Psoas muscle (tissue), 8 donors: ENCODE results near the gene CCRL2. TPM values are rescaled to one million over a fixed set of nuclear protein-coding genes. Genes with fewer than 3 reads are reported as not detected.
A peak's percentile ranks its signal among the peaks of the same experiment; 100 is the strongest.

ENCODE experiments used
- ATAC-seq, 4 donors: fragments of 200-7000 bp; cut with Tn5 transposase; one replicate each; pipeline ENCODE4 v1.9.1; 2020; ENCODE audit warnings: moderate library complexity in 3 of 4, mild to moderate bottlenecking in 2 of 4
- DNase-seq, 2 donors: peaks; one replicate each; pipeline ENCODE4 v3.0.0-alpha.2; 2020
- H3K27ac ChIP-seq: fragments of 200-600 bp; one replicate; pipeline ENCODE4 v1.8.0; 2022
- H3K27me3 ChIP-seq, 3 donors: fragments of 200-600 bp in 1 of 3; one replicate each; pipeline versions ENCODE4 v1.6.1 to v1.8.0; 2013 to 2022; ENCODE audit warnings: low read length in 2 of 3, mild to moderate bottlenecking in 2 of 3, moderate library complexity in 1 of 3; ENCODE audit not compliant: insufficient read depth in 3 of 3
- H3K36me3 ChIP-seq, 2 donors: fragments of 200-600 bp in 1 of 2; one replicate each; pipeline versions ENCODE4 v1.6.1 to v1.8.0; 2013 to 2022; ENCODE audit warnings: low read depth in 1 of 2, mild to moderate bottlenecking in 1 of 2, moderate library complexity in 1 of 2; ENCODE audit not compliant: insufficient read depth in 1 of 2
- H3K4me1 ChIP-seq: fragments of 200-600 bp; one replicate; pipeline ENCODE4 v1.8.0; 2022
- H3K4me3 ChIP-seq: fragments of 200-600 bp; one replicate; pipeline ENCODE4 v1.8.0; 2022; ENCODE audit warnings: mild to moderate bottlenecking
- H3K9me3 ChIP-seq: fragments of 200-600 bp; one replicate; pipeline ENCODE4 v1.8.0; 2022
- WGBS, 3 donors: extraction: QIAGEN DNeasy Blood & Tissue Kit; methylation state at CpG; one replicate each; pipeline versions ENCODE4 v1.1.6 to v1.1.7; 2013; 5-methylcytosine and 5-hydroxymethylcytosine counted together
- intact Hi-C, 2 donors: fragments of 100-400 bp; cut with DNase I; formaldehyde crosslinking; loops; one replicate each; pipeline versions ENCODE4 v1.11.0 to v1.14.2; 2022
- long read RNA-seq, 2 donors: library from polyadenylated mRNA; unstranded; transcript quantifications; one replicate each; pipeline ENCODE4 v2.0.0, GENCODE V29; 2021
- polyA plus RNA-seq, 3 donors: library from polyadenylated mRNA; stranded (reverse); fragments of 200-250 nt; gene quantifications; one replicate each; pipeline ENCODE4 v1.2.3, GENCODE V29; 2013
- total RNA-seq, 4 donors: library from RNA; stranded (reverse); fragmentation: NEBNext Ultra II Directional in 2 of 4; extraction: Animal tissue kit (Norgen Biotek cat#: 25700) in 2 of 4; gene quantifications; one replicate each; pipeline versions ENCODE4 v1.2.1 to v1.2.4, GENCODE V29; 2021 to 2023
- TF ChIP-seq, protein P1 (sequence below): fragments of 200-600 bp; IDR thresholded peaks from one replicate; pipeline ENCODE4 v1.8.0; 2022; ENCODE audit warnings: antibody characterized with exemption
- donor health status: healthy with polysubstance abuse.
- donor health status: DM: no; HTN: no; CAD: no; lungs with moderate emphysema.
- donor health status: Bipolar disorder and iron deficiency.
- donor health status: healthy.
- donor health status: DM: yes; HTN: yes; CAD: no.
- donor health status: DM: no; HTN: no; CAD: no.
- donor health status: DM: no; HTN: no; CAD: no.
- donor health status: DM: yes; HTN: yes; CAD: no.

Gene CCRL2, protein sequence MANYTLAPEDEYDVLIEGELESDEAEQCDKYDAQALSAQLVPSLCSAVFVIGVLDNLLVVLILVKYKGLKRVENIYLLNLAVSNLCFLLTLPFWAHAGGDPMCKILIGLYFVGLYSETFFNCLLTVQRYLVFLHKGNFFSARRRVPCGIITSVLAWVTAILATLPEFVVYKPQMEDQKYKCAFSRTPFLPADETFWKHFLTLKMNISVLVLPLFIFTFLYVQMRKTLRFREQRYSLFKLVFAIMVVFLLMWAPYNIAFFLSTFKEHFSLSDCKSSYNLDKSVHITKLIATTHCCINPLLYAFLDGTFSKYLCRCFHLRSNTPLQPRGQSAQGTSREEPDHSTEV
- 1 to 10 TPM; 1.0 to 1.8 (median 1.7) TPM for total RNA-seq
- polyA plus RNA-seq: 1 to 10 TPM in 1 of 3 donors, under 1 TPM in 2; 0.55 to 1.1 (median 0.70) TPM
- long read RNA-seq, donor 1: 0 reads
- long read RNA-seq, donor 2, partial matches to known transcripts: 0 of 1 reads
- long read RNA-seq, donor 2, other reads (novel, unspliced or antisense): 0 of 1 reads

DNA sequence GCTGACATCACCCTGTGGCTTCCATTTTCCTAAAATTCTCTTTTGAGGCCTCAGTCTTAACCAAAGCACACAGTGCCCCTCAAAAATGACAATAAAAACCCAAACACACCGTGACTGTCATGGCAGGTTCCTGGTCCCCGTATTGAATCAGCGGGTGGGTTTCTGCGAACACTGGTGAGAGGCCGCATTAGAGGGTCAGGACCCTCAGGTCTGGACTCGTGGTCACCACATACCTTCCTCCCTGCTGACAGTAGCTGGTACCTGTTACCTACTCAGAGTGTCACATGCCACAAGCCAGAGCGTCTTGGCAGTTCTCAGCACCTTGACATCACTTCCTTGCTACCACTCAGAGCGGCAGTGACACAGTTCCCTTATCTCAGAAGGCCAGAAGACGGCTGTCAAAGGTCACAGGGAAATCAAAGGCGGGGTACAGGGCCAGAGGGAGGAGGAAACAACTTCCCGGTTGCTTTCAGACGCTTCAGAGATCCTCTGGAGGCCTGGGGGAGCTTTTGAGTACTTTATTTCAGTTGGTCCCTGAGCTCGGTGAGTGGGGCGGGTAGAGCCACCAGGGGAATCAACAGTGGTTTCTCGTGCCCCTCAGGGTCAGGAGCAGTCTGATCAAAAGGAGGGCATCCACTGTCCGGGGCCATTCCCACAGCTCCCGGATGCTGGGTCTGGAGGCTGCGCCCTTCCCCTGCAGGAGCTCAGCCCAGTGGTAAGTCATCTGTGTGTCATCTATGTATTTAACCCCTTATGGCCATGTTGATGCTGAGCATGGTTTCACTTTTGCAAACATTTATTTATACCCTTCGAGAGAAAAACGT lies at the start of gene CCRL2, which contains the start of gene CCR5AS:
CCRL2 (plus strand) TSS at position 472 of the 824 bp plus-strand sequence. CDS start 821 bp downstream, outside the sequence.
CCR5AS (minus strand) TSS at position 279 of the 824 bp plus-strand sequence.
- ATAC-seq: peak; percentile 54 to 77 (median 62)
- 51 to 54% (median 51%) methylated on average over 20 of the region's 20 CpGs for WGBS, 3 donors
- H3K4me3 ChIP-seq: peak within 1 kb of the TSS; percentile 52

DNA sequence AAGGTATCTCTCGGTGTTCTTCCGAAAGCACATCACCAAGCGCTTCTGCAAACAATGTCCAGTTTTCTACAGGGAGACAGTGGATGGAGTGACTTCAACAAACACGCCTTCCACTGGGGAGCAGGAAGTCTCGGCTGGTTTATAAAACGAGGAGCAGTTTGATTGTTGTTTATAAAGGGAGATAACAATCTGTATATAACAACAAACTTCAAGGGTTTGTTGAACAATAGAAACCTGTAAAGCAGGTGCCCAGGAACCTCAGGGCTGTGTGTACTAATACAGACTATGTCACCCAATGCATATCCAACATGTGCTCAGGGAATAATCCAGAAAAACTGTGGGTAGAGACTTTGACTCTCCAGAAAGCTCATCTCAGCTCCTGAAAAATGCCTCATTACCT lies 48.6 kb upstream of the CCRL2 start:
- Histone ChIP-seq H3K27ac (no peak overlapping the region), H3K27me3 (no peaks in the 10 kb centered on the region), H3K4me1 (peaks cover 10% of the 10 kb centered on the region), H3K36me3 (no peaks in the 10 kb centered on the region), H3K9me3 (no peaks in the 10 kb centered on the region), H3K4me3 (no peak overlapping the region)
- WGBS, 3 donors: 84 to 91% (median 88%) methylated on average over 6 of the region's 6 CpGs
- intact Hi-C loops: no loop called here
- DNase-seq (no peak), ATAC-seq (no peak)
- TF ChIP-seq, protein P1, sequence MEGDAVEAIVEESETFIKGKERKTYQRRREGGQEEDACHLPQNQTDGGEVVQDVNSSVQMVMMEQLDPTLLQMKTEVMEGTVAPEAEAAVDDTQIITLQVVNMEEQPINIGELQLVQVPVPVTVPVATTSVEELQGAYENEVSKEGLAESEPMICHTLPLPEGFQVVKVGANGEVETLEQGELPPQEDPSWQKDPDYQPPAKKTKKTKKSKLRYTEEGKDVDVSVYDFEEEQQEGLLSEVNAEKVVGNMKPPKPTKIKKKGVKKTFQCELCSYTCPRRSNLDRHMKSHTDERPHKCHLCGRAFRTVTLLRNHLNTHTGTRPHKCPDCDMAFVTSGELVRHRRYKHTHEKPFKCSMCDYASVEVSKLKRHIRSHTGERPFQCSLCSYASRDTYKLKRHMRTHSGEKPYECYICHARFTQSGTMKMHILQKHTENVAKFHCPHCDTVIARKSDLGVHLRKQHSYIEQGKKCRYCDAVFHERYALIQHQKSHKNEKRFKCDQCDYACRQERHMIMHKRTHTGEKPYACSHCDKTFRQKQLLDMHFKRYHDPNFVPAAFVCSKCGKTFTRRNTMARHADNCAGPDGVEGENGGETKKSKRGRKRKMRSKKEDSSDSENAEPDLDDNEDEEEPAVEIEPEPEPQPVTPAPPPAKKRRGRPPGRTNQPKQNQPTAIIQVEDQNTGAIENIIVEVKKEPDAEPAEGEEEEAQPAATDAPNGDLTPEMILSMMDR: no peak

More for the DNA sequence above, at the start of gene CCRL2, which contains the start of gene CCR5AS:
- intact Hi-C loops: no loop called here
- H3K9me3 ChIP-seq: no peaks in the 10 kb centered on the region
- H3K4me1 ChIP-seq: peaks cover 17% of the 10 kb centered on the region
- no peaks in the 10 kb centered on the region for H3K36me3 ChIP-seq
- no peaks in the 10 kb centered on the region for H3K27me3 ChIP-seq
- DNase-seq: peak; percentile 37 to 68
- H3K27ac ChIP-seq: peak within 1 kb of the TSS; percentile 73
- TF ChIP-seq, protein P1: no peak

DNA sequence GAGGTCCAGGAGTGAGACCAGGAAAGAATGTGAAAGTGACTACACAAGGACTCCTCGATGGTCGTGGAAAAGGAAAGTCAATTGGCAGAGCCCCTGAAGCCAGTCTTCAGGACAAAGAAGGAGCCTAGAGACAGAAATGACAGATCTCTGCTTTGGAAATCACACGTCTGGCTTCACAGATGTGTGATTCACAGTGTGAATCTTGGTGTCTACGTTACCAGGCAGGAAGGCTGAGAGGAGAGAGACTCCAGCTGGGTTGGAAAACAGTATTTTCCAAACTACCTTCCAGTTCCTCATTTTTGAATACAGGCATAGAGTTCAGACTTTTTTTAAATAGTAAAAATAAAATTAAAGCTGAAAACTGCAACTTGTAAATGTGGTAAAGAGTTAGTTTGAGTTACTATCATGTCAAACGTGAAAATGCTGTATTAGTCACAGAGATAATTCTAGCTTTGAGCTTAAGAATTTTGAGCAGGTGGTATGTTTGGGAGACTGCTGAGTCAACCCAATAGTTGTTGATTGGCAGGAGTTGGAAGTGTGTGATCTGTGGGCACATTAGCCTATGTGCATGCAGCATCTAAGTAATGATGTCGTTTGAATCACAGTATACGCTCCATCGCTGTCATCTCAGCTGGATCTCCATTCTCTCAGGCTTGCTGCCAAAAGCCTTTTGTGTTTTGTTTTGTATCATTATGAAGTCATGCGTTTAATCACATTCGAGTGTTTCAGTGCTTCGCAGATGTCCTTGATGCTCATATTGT lies 47.1 kb upstream of the CCRL2 start:
- ATAC-seq: peak in 2 of 4 donors; percentile 30 to 51
- intact Hi-C loops: loop anchor here in 1 of 2 donors (10.0 kb wide), 1 partner anchor 245 kb away; no protein-coding TSS in a partner anchor

More for the DNA sequence above, 47.1 kb upstream of the CCRL2 start:
- H3K4me3 ChIP-seq: no peak overlapping the region
- H3K4me1 ChIP-seq: peaks cover 10% of the 10 kb centered on the region
- TF ChIP-seq, protein P1: no peak
- no peaks in the 10 kb centered on the region for H3K9me3 ChIP-seq
- no peaks in the 10 kb centered on the region for H3K27me3 ChIP-seq
- no peak for DNase-seq
- no peak overlapping the region for H3K27ac ChIP-seq
- no peaks in the 10 kb centered on the region for H3K36me3 ChIP-seq
- 29 to 37% (median 33%) methylated on average over 11 of the region's 11 CpGs for WGBS, 3 donors
